Heart right ventricle (tissue), 16 donors: ENCODE measurements around the gene FOXE3. TPM values are rescaled to one million over a fixed set of nuclear protein-coding genes. Genes with fewer than 3 reads are reported as not detected.

Experiments used
- ATAC-seq, 8 donors: fragments of 200-7000 bp; cut with Tn5 transposase; one replicate each; pipeline ENCODE4 v1.9.1; 2020; ENCODE audit warnings: mild to moderate bottlenecking in 8 of 8, moderate library complexity in 8 of 8, moderate number of reproducible peaks in 1 of 8
- DNase-seq, 2 donors: peaks; one replicate each; pipeline ENCODE4 v3.0.0-alpha.2; 2020
- H3K27ac ChIP-seq, 10 donors: fragments of 200-600 bp; sonication (generic) in 2 of 10; one replicate each; pipeline versions ENCODE4 v1.5.0 to v1.8.0; 2020 to 2022; ENCODE audit warnings: mild to moderate bottlenecking in 3 of 10
- H3K27me3 ChIP-seq, 7 donors: fragments of 200-600 bp; one replicate each; pipeline ENCODE4 v1.8.0; 2021 to 2022; ENCODE audit warnings: mild to moderate bottlenecking in 2 of 7
- H3K36me3 ChIP-seq, 9 donors: fragments of 200-600 bp; sonication (generic) in 1 of 9; one replicate each; pipeline versions ENCODE4 v1.5.0 to v1.8.0; 2020 to 2022; ENCODE audit warnings: mild to moderate bottlenecking in 2 of 9
- H3K4me1 ChIP-seq, 9 donors: fragments of 200-600 bp; sonication (generic) in 1 of 9; one replicate each; pipeline versions ENCODE4 v1.5.0 to v1.8.0; 2020 to 2022; ENCODE audit warnings: mild to moderate bottlenecking in 4 of 9
- H3K4me3 ChIP-seq, 10 donors: fragments of 200-600 bp; sonication (generic) in 2 of 10; one replicate each; pipeline versions ENCODE4 v1.5.0 to v1.8.0; 2020 to 2022; ENCODE audit warnings: mild to moderate bottlenecking in 7 of 10, moderate library complexity in 2 of 10
- H3K9me3 ChIP-seq, 11 donors: fragments of 200-600 bp in 10 of 11; sonication (generic) in 2 of 11; one replicate each; pipeline versions ENCODE4 v1.5.0 to v1.8.0; 2013 to 2022; ENCODE audit warnings: mild to moderate bottlenecking in 2 of 11, control low read depth in 1 of 11, moderate library complexity in 1 of 11
- CTCF ChIP-seq, 9 donors: fragments of 200-600 bp; sonication (generic) in 2 of 9; IDR thresholded peaks; one replicate each; pipeline versions ENCODE4 v1.5.0 to v1.8.0; 2021 to 2022; ENCODE audit warnings: antibody characterized with exemption in 9 of 9, mild to moderate bottlenecking in 5 of 9, moderate library complexity in 1 of 9
- WGBS, 2 donors: extraction: QIAGEN DNeasy Blood & Tissue Kit; methylation state at CpG; one replicate each; pipeline ENCODE4 v1.1.7; 2013; ENCODE audit warnings: inconsistent platforms in 1 of 2; 5-methylcytosine and 5-hydroxymethylcytosine counted together
- intact Hi-C, 10 donors: fragments of 100-400 bp; cut with DNase I; formaldehyde crosslinking; loops; one replicate each; pipeline versions ENCODE4 v1.11.1 to v1.14.2; 2022
- polyA plus RNA-seq, 2 donors: library from polyadenylated mRNA; stranded (reverse); fragments of 200-250 nt; gene quantifications; one replicate each; pipeline ENCODE4 v1.2.3, GENCODE V29; 2013
- total RNA-seq, 10 donors: library from RNA; stranded (reverse); fragmentation: NEBNext Ultra II Directional in 3 of 10; extraction: Animal tissue kit (Norgen Biotek cat#: 25700) in 3 of 10; gene quantifications; one replicate each; pipeline versions ENCODE4 v1.2.1 to v1.2.4, GENCODE V29; 2021 to 2023
- donor health status: Arrhythmogenic right ventricular cardiomyopathy.
- donor health status: ischemic (EF 13 %, LVEDD 7.1; RV severe dilation, severe dysfunction).
- donor health status: healthy with polysubstance abuse.
- donor health status: DM: no; HTN: yes; CAD: no.
- donor health status: DM: no; HTN: no; CAD: no.
- donor health status: ischemic (EF 25% LVEDD 6.9; RV normal size, moderate dysfunction).
- donor health status: ischemic (EF 25% LVEDD 5.7; RV mildly dilated, moderate dysfunction).
- donor health status: healthy.
- donor health status: DM: yes; HTN: yes; CAD: no.
- donor health status: Ischemic cardiomyopathy.
- donor health status: ischemic (EF 35%, LVEDD 5.7; RV mildly dilated, moderate dysfunction).
- donor health status: nonischemic (EF 11% LVEDD 7.7; RV severe dilation, severe dysfunction).
- donor health status: DM: yes; HTN: yes; CAD: no.
- donor health status: PGD.
- donor health status: ischemic (EF 29% LVEDD 5.4; RV normal size, mild dysfunction).
- donor health status: nonischemic (EF 23%, LVEDD 6.1; RV moderate dilation, normal function).

Gene FOXE3
- total and polyA plus RNA-seq, 12 donors: 0.03 TPM; not detected in 11

GRCh38 chr1:47396671-47397196 lies 19.4 kb upstream of the FOXE3 start:
- peaks cover 0 to 62% (median 28%) of the 10 kb centered on the region in 7 donors for H3K27me3 ChIP-seq
- no peaks in the 10 kb centered on the region for H3K36me3 ChIP-seq
- intact Hi-C loops: no loop called here
- DNase-seq (no peak), ATAC-seq (no peak)
- H3K4me3 ChIP-seq: no peak overlapping the region
- H3K27ac ChIP-seq: no peak overlapping the region
- H3K4me1 ChIP-seq: no peaks in the 10 kb centered on the region
- TF ChIP-seq CTCF (IDR thresholded peaks at IDR 0.05): no peak
- H3K9me3 ChIP-seq: no peaks in the 10 kb centered on the region
- 94 to 98% methylated on average over 6 of the region's 6 CpGs for WGBS, 2 donors

- intact Hi-C loops: no loop called here
- no peak for TF ChIP-seq CTCF (IDR thresholded peaks at IDR 0.05)
- no peak for ATAC-seq
- Histone ChIP-seq H3K27me3 (peaks cover 0 to 80% (median 43%) of the 10 kb centered on the region in 7 donors), H3K27ac (no peak overlapping the region), H3K9me3 (no peaks in the 10 kb centered on the region), H3K4me3 (no peak overlapping the region), H3K36me3 (no peaks in the 10 kb centered on the region), H3K4me1 (no peaks in the 10 kb centered on the region)
- 81 to 87% methylated on average over 4 of the region's 4 CpGs for WGBS, 2 donors
- no peak for DNase-seq
These were observed 16.8 kb upstream of the FOXE3 start for GRCh38 chr1:47399138-47399845.

GRCh38 chr1:47399846-47400155 lies 16.3 kb upstream of the FOXE3 start:
- 95 to 96% methylated on average over 4 of the region's 4 CpGs for WGBS, 2 donors
- no peak overlapping the region for H3K4me3 ChIP-seq
- no peaks in the 10 kb centered on the region for H3K9me3 ChIP-seq
- DNase-seq (no peak), ATAC-seq (no peak)
- peaks cover 0 to 79% (median 39%) of the 10 kb centered on the region in 7 donors for H3K27me3 ChIP-seq
- no peaks in the 10 kb centered on the region for H3K4me1 ChIP-seq
- H3K27ac ChIP-seq: no peak overlapping the region
- TF ChIP-seq CTCF (IDR thresholded peaks at IDR 0.05): no peak
- intact Hi-C loops: no loop called here
- no peaks in the 10 kb centered on the region for H3K36me3 ChIP-seq

- no peaks in the 10 kb centered on the region for H3K4me1 ChIP-seq
- no peak for TF ChIP-seq CTCF (IDR thresholded peaks at IDR 0.05)
- DNase-seq (no peak), ATAC-seq (no peak)
- no peaks in the 10 kb centered on the region for H3K36me3 ChIP-seq
- H3K4me3 ChIP-seq: no peak overlapping the region
- H3K27ac ChIP-seq: no peak overlapping the region
- no peaks in the 10 kb centered on the region for H3K9me3 ChIP-seq
- peaks cover 0 to 61% (median 44%) of the 10 kb centered on the region in 7 donors for H3K27me3 ChIP-seq
- intact Hi-C loops: no loop called here
- 55 to 66% methylated on average over 4 of the region's 4 CpGs for WGBS, 2 donors
These were observed 14.3 kb upstream of the FOXE3 start for GRCh38 chr1:47401761-47402160.
